Measurements from ENCODE around the gene IL1RL2. TPM values are rescaled to one million over a fixed set of nuclear protein-coding genes. Genes with fewer than 3 reads are reported as not detected.

IL1RL2 gene
- total and polyA plus RNA-seq, 2 of the 8 experiments (the other 6 are each of a cell fraction or from before 2014, with no cell fraction given) = not detected

DNA sequence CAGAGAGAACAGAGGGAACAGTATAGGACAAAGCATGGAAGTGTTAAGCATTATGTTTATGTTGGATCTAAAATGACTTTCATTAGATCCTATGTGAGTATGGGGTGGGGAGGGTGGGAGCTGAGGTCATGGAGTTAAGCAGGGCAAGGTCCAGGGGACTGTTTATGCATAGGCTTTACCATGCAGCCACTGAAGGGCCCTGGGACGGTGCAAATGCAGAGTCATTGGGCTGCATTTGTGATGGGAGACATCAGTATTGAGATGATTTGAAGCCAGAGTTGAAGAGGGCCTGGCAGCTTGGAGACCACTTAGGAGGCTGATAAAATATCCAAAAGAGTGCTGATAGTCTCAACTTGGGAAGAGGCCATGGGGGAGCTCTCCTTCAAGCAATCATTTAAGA is 22.7 kb downstream of the IL1RL2 start:
- POLR2A ChIA-PET (ENCODE audit: partially characterized antibody) = no interaction called here
- DNase-seq (ENCODE audit: low read depth in 1 of 2, low spot score in 2 of 2) = no peak
- Histone ChIP-seq H2BK5ac (ENCODE audit: low read depth, low read length) (no peak overlapping the region), H4K20me1 (replicated peaks in 1 of 2; ENCODE audit: control insufficient read depth in 1 of 2, insufficient read depth in 2 of 2, low read length in 2 of 2) (no peaks in the 10 kb centered on the region), H3K4ac (replicated peaks; ENCODE audit: insufficient read length, low read depth, low read length) (no peak overlapping the region), H2AK5ac (ENCODE audit: low read depth, low read length) (no peak overlapping the region), H3K27ac (ENCODE audit: low read depth, low read length) (no peak overlapping the region), H3K4me1 (replicated peaks in 1 of 4; ENCODE audit: control insufficient read depth in 3 of 4, insufficient read depth in 4 of 4, low read length in 3 of 4) (no peaks in the 10 kb centered on the region), H3K79me1 (ENCODE audit: low read depth, low read length) (no peaks in the 10 kb centered on the region), H2BK12ac (ENCODE audit: low read depth, low read length) (no peak overlapping the region), H3K27me3 (replicated peaks in 1 of 4; ENCODE audit: control insufficient read depth in 3 of 4, extremely low read depth in 1 of 4, insufficient read depth in 3 of 4, low read length in 3 of 4) (no peaks in the 10 kb centered on the region), H3K23ac (ENCODE audit: insufficient read length) (no peak overlapping the region), H3K14ac (ENCODE audit: insufficient read length) (no peak overlapping the region), H3K79me2 (ENCODE audit: control insufficient read depth in 1 of 2, insufficient read depth in 2 of 2, low read length in 2 of 2) (no peaks in the 10 kb centered on the region), H3K23me2 (ENCODE audit: low read depth, low read length) (no peaks in the 10 kb centered on the region), H3K9ac (replicated peaks in 1 of 4; ENCODE audit: extremely low read depth in 1 of 4, low read depth in 3 of 4, low read length in 3 of 4) (no peak overlapping the region), H3K4me2 (ENCODE audit: insufficient read depth in 1 of 2, low read depth in 2 of 2, low read length in 2 of 2) (no peak overlapping the region), H2BK20ac (ENCODE audit: low read length) (no peak overlapping the region), H4K91ac (replicated peaks; ENCODE audit: insufficient read length, low read length) (no peak overlapping the region), H3K36me3 (ENCODE audit: control insufficient read depth in 2 of 4, insufficient read depth in 4 of 4, low read length in 3 of 4) (no peaks in the 10 kb centered on the region), H3K4me3 (ENCODE audit: extremely low read depth in 1 of 4, insufficient read depth in 2 of 4, low read depth in 3 of 4, low read length in 4 of 4) (no peak overlapping the region), H3K56ac (replicated peaks; ENCODE audit: insufficient read length, low read depth, low read length) (no peak overlapping the region), H2BK120ac (replicated peaks; ENCODE audit: low read depth, low read length) (no peak overlapping the region), H2BK15ac (ENCODE audit: low read length) (no peak overlapping the region), H2AFZ (ENCODE audit: low read length) (no peak overlapping the region), H4K5ac (ENCODE audit: insufficient read length, low read depth, low read length) (no peak overlapping the region), H3K18ac (ENCODE audit: extremely low read depth, low read length) (no peak overlapping the region), H4K8ac (ENCODE audit: extremely low read depth, insufficient read depth, low read length) (no peak overlapping the region), H3K9me3 (ENCODE audit: insufficient read depth in 2 of 2, low read depth in 1 of 2, low read length in 1 of 2) (no peaks in the 10 kb centered on the region)
- 57% methylated on average over 1 of the region's 1 CpG; no CpG with 5 or more reads in 1 of the 2 experiments for WGBS, 2 experiments (ENCODE audit: extremely low coverage in 1 of 2, insufficient coverage in 1 of 2, insufficient read length in 1 of 2, insufficient replicate concordance in 2 of 2, low coverage in 1 of 2, low lambda C conversion rate in 2 of 2, missing lambda C conversion rate in 1 of 2)
- FAIRE-seq = no peak
- no peak for TF ChIP-seq RNF2 (IDR thresholded peaks at IDR 0.05; ENCODE audit: borderline replicate concordance, low read depth, low read length, missing control alignments, poor library complexity, severe bottlenecking)
- TF ChIP-seq, protein P1, sequence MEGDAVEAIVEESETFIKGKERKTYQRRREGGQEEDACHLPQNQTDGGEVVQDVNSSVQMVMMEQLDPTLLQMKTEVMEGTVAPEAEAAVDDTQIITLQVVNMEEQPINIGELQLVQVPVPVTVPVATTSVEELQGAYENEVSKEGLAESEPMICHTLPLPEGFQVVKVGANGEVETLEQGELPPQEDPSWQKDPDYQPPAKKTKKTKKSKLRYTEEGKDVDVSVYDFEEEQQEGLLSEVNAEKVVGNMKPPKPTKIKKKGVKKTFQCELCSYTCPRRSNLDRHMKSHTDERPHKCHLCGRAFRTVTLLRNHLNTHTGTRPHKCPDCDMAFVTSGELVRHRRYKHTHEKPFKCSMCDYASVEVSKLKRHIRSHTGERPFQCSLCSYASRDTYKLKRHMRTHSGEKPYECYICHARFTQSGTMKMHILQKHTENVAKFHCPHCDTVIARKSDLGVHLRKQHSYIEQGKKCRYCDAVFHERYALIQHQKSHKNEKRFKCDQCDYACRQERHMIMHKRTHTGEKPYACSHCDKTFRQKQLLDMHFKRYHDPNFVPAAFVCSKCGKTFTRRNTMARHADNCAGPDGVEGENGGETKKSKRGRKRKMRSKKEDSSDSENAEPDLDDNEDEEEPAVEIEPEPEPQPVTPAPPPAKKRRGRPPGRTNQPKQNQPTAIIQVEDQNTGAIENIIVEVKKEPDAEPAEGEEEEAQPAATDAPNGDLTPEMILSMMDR (IDR thresholded peaks at IDR 0.05; ENCODE audit: control extremely low read depth in 1 of 3, insufficient read depth in 1 of 3, low read depth in 1 of 3, low read length in 3 of 3) = no peak
- no peak for TF ChIP-seq SP4 (IDR thresholded peaks at IDR 0.05; ENCODE audit: low read length)
- TF ChIP-seq KDM1A (IDR thresholded peaks at IDR 0.05; ENCODE audit: borderline replicate concordance, low read length) = no peak
- no peak for TF ChIP-seq FOSL1 (IDR thresholded peaks at IDR 0.05; ENCODE audit: insufficient read depth, low read depth, low read length)
- CTCF ChIA-PET (ENCODE audit: partially characterized antibody) = interaction anchor here (1.5 to 1.6 kb wide), 2 partner anchors 24 to 31 kb away, joined by 4 read pairs; no protein-coding TSS in a partner anchor
